HG02798 (cell line): Measurements from ENCODE around the gene APBA2.

ENCODE experiments used
- ATAC-seq: cut with Tn5 transposase; IDR thresholded peaks from one replicate; pipeline ENCODE4 v1.9.1; 2021; ENCODE audit warnings: mild to moderate bottlenecking; ENCODE audit not compliant: unreplicated experiment, poor library complexity

APBA2 gene

DNA sequence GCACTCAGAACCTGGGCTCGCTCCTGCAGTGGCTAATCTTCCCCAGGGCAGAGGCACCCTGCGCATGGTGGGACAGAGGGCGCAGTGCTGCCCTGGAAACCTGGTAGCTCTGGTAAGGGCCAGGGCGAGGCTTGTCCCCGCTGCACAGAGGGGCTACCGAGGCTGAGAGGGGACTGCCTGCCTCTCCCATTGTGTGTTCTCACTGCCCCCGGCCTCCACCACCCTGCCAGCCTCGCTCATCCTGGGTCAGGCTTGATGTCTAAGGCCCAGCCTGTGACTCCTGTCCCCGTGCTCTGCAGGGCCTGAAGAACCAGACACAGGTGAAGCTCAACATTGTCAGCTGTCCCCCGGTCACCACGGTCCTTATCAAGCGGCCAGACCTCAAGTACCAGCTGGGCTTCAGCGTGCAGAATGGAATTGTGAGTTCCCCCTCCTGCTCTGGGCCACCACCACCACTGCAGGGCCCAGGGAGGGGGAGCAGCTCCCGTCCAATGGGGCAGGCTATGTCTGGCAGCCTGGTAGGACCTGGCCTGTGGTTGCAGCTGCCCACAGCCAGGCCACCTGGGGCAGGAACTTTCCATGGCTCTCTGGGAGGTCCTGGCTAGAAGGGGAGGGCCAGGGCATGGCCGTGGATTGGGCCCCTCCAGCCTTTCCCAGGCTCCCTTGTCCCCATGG lies 222.3 kb downstream of the APBA2 start:
- no peak for ATAC-seq

DNA sequence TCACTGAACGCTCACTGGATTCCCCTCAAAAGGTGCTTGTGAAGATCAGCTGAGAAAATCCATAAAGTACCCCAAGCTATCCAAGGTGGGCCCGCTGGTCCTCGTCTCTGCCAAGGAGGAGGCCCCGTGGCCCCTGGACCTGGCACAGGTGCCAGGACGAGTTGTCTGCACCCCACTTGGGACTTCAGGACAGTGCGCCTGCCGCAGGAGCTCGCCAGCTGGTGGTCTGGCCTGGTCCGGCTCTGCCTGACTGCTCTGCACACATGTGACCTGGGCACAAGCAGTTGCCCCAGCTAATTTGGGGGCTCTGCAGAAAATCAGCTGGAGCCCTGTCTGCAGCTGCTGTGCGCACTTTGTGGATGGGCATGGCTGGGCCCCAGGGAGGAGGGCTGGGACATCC lies 224.0 kb downstream of the APBA2 start:
- no peak for ATAC-seq

DNA sequence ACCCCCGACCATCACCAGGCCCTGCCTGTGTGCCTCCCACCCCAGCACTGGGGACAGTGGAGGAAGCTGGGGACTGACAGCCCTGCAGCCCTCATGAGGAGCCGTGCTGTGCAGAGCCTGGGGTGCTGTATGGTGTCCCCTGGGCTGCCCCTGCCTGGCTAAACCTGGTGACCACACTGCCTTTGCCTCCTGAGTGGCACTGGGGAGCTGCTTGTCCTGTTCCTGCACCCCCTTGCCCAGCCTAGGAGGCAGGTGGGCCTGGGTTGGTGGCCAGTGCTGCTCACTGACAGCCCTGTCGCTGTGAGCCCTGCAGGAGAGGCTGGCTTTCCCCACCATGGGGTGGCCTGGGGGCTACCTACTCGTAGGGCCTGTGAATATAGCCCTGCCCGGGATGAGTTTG lies 224.4 kb downstream of the APBA2 start:
- ATAC-seq = no peak

DNA sequence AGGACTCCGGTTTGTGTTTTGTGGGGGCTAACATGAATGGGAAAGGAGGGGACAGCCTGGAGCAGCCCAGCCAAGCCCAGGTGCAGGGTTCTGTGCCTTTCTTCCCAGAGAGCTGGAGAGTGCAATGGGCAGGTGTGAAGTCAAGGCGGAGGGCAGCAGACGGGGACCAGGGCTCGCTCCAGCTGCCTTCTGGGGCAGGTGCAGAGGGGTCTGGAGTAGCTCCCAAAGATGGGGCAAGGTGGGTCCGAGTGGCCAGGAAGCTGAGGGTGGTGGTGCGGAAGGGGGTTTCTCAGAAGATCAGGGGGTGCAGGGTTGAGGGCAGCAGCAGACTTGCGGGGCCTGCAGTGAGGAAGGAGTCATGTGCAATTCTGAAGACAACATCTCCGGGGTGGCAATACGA lies 225.0 kb downstream of the APBA2 start:
- no peak for ATAC-seq

DNA sequence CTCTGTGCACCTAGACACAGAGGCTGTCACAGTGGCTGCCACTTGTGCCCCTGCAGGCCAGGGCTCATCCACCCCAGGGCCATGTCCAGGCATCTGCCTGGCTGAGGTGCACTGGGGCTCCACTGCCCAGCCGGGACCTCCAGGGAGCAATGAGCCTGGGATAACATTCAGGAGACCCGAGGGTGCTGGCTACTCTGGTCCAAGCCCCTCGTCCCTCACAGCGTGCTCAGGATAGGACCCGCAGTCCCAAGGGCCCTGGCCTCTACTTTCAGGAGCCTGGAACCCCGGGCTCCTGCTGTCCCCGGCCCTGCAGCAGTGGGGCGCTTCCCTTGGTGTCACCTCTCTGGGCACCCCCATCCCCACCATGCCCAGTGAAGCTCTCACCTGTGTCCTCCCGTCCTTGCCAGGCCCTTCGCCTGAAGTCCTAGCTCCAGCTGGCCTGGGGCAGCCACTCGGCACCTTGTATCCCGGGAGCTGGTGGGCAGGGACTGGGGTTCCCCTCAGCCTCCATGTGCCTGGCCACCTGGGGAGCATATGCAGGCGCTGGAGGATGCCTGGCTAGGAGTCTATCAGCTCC lies 226.0 kb downstream of the APBA2 start:
- ATAC-seq = no peak

DNA sequence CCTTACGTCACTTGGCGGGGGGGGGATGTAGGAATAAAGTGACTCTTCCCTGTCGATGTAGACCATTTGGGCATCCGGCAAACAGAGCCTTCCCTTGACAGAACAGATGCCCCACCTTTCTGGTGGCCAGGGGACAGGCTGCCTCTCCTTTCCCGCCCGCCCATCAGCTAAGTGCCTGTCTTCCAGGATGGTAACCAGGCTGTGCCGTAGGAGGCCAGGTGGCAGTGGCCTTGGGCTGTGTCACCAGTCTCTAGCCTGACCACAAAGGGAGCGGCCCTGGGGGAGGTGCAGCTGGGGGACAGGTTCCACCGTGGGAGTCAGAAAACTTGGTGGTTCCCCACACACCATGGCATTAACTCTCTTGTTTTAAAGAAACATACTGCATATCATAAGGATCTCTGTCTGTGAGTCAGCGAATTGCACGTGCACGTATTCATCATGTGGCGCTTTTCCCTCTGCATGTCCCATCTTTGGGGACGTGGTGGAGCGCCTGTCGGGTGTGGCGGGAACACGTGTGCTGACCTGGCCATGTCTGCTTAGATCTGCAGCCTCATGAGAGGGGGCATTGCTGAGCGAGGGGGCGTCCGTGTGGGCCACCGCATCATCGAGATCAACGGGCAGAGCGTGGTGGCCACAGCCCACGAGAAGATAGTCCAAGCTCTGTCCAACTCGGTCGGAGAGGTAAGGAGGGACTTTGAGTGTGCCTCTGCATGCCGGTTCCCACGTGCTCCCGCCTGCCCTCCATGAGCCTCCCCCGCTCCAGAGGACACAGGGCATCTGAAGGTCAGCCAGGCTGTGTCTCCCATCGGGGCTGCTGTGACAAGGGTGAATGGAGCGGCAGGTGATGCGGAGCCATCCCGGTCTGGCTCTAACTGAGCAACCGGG lies 227.8 kb downstream of the APBA2 start:
- no peak for ATAC-seq

DNA sequence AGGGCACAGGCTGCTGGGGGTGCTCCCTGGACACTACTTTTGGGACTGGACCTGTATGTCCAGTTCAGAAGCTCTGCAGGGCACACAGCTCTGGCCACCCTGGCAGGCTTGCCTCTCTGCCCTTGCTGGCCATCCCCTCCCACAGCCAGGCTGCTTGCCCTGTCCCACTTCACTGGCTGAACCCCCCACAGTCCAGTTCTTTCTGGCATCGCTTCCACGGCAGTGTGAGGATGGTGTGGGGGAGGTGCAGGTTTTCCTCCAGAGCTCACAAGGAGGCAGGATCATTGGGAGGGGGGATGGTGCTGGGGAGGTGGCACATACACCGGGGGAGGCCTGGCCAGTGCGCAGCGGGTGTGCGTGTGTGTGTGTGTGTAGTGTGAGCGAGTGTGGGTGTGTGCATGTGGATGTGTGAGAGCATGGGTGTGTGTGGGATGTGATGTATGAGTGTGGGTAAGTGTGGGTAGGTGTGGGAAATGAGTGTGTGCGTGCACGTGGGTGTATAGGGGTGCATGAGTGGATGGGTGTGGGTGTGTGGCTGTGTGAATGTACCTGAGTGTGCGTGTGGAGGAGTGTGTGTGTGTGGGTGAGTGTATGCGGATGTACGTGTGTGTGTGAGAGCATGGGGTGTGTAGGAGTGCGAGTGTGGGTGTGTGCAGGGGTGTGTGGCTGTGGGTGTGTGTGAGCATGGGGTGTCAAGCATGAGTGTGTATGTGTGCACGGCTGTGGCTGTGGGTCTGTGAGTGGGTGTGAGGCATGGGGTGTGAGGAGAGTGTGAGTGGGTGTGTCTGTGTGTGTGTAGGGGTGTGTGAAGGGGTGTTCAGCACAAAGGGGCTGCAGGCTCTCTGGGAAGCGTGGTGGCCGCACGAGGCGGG lies 228.7 kb downstream of the APBA2 start:
- ATAC-seq = no peak

DNA sequence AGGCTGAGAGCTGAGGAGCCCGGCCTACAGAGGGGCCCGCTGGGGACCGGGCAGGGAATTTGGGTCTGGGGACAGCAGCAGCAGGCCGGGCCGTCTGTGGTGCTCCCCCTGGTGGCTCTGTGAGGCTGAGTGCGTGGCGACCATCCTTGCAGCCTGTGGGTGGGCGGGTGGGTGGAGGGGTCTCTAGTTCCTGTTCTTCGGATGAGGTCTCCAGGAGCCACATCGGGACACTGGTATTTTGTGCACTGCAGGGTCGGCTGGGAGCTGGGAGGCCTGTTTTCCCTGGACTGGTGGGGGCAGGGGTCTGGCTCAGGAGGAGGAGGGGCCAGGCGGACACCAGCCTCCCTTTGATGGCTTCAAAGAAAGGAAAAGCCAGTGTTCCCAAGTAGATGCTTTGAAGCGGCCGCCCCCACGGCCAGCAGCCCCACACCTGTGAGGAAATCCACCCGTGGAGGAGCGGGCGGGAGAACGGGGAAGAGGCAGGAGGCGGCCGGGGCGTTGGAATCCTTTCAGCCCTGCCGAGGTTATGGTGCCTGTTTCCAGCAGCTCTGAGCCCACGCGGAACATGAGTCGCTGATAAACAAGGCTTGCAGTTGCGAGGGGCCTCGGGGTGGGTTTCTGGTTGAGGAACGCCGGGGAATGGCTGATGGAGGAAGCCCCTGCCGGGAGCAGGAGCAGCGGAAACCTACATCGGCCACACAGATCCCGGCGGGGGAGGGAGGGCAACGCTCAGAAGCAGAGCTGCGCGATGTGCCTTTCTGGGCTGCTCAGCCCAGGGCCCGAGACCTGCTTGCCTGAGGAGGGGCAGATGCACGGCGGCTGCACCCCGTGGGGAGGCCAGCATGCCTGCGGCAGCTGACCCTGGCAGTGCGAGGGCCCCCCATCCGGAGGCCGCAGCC lies 229.6 kb downstream of the APBA2 start:
- ATAC-seq = no peak

DNA sequence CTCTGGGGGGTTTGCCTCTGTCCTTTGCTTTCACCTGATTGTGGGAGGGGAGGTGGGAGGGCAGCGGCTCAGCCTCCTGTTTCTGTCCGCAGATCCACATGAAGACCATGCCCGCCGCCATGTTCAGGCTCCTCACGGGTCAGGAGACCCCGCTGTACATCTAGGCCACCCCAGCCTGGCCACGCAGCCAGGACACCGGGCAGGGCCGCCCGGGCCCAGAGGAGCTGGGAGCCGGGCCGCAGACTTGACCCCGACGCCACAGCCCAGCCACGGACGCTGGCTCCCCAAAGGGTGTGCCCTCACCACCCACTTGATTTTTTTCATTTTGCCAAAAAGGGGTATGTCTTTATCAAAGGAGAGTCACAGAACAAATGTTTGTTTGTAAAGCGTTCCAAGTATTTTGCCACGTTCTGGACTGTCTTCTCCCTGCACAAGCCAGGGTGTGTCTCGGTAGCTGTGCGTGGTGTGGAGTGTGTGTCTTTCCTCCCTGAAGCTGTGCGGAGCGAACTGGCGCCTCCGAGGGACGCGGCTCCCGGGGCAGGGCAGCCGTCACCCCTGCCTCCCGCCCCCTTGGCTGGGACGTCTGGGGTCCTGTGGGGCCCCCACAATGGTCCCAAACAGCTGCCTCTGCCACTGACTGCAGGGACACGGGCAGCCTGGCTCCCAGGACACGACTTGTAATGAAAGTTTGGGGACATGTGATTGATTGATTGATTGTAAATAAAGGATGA lies 231.4 kb downstream of the APBA2 start:
- no peak for ATAC-seq

DNA sequence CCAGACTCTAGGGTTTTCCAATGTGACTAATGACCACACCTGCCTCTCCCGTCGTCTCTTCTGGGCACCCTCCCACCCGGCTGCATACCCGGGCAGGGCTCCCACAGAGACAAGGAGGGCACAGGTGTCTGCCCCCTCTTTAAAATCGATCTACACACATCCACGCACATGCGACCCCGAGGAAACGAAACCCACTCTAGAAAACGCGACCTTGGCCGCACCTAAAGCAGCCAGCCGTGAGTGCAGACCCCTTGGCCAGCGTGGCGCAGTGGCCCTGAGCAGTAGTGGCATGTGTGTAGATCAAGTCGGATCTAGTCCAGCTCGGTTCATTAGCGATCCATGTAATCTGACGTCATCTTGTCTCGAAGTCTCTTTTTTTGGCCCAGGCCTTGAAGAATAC lies 232.0 kb downstream of the APBA2 start:
- no peak for ATAC-seq

DNA sequence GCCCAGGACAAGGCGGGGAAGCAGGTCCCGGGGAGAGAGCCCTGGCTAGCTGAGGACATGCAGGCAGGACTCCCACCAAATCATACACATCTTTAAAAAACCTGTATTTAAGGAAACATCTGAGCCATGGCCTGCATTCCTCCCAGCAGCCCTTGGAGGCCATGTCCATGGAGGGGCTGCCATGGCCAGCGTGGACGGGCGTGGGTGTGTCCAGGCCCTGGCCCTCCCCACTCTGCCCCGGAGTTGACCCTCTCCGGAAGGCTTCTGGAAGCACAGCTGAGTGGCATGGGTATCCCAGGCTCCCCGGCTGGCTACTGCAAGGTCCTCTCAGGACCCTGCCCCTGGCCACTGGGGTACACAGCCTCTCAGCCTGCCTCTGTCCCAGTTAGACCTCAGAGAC lies 234.1 kb downstream of the APBA2 start:
- ATAC-seq = no peak

DNA sequence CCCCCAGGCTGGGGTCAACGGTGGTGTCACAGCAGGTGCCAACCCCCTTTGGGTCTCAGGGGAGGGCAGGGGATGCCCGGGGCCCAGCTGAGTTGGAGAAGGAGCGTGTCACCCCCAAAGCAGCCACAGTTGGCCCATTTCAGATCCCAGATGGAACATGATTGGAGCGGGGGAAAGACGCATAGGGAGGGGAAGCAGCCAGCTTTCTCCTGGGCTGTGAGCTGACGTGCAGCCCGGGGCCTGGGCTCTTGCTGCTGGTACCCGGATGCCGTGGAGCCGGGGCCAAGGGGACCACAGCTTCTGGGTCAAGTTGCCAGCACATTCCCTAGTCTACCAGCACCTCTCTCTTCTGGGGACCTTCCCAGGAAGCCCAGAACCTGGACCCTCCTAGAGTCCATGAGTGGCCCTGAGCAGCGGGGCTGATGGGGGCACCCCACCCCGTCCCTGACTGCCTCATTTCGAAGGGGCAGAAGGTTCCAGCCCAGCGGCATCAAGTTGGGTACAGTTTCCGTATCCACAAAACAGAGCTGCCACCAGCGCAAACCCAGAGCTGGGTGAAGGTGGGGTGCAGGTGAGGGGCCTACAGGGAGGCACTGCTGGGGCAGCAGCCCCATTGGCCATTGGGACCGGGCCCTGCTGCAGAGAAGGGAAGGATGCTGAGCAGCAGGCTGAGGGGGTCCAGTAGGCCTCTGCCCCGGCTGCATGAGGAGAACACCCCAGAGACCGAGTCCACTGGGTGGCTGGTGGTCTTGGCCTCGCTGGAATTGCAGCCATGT lies 235.0 kb downstream of the APBA2 start:
- no peak for ATAC-seq

DNA sequence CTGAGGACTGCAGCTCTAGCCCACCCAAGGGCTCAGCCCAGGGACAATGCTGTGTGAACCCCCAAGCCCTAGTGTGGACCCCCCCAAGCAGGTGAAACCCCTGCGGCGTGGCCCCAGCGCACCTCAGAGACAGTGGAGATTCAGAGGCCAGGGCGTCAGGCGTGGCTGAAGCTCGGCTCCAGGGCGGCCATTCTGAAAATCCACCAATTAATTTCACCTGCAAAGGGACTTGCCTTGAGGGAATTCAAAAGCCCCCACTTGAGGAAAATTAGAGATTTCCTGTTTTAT lies 235.5 kb downstream of the APBA2 start:
- ATAC-seq = no peak

DNA sequence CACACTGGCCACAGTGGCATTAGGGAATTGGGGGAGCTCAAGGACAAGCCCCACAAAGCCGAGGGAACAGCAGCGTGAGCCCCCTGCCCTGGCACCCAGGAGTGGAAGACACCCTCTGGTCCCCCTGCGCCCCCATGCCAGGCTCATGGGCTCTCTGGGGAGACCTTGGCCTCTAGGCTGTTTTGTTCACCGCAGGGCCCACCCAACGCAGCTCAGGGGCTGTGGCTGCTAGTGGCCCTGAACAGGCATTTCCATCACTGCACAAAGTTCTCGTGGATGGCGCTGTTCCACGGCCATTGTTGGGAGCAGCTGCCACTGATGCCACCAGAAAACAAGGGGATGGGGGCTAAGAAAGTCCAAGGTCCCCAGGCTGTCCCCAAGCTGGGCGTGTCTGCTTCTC lies 236.1 kb downstream of the APBA2 start:
- ATAC-seq = no peak

DNA sequence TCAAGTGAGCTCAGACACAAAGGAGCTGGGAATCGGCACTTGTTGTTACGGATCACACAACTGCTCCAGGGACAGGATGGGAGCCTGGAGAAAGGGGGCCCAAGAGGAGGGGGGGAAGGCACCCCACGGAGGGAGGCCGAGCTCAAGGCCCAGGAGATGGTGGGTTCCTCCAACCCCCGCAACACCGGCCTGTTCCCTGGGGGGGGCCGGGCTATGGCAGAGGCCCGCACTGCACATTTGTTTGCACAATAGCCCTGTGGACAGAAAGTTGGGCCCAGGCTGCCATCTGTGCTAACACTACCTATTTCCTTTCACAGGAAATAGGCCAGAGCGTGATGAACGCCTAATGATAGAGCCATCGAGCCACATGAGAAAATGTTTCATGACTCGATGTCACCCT lies 236.7 kb downstream of the APBA2 start:
- ATAC-seq = no peak

DNA sequence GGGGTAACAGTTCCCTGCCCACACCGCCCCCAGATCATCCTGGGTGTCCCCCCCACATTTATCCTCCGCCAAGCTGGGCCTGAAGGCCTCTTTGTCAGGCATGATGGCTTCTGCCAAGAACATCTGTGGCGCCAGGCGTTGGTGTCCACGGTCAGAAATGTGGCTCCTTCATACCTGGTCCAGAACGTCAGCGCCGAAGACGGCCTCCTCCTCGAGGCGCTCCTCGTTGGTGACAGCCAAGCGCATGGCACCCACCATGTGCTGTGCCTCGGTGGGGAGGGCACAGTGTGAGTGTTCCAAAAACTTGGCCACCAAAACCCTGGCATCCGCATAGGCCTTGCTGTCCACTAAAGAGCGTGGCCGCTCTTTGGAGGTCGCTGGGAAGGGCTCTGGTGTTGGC lies 237.4 kb downstream of the APBA2 start:
- ATAC-seq = no peak

DNA sequence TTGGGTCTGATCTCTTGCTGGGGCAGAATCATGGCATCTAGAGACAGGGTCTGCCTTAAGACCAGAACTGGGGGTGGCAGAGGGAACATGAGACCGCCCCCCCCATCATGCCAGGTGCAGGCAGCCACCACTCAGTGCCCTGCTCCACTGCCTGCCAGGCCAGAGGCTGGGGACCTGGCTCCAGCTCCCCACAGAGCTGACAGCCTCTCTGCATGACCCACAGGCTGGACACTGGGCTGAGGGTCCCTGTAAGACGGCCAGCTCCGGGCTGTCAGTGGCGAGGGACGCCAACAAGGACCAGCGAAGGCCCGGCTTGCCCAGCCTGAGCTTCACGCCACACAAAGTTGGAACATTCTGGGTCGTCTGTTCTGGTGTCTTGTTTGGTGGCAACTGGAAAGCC lies 238.2 kb downstream of the APBA2 start:
- no peak for ATAC-seq

DNA sequence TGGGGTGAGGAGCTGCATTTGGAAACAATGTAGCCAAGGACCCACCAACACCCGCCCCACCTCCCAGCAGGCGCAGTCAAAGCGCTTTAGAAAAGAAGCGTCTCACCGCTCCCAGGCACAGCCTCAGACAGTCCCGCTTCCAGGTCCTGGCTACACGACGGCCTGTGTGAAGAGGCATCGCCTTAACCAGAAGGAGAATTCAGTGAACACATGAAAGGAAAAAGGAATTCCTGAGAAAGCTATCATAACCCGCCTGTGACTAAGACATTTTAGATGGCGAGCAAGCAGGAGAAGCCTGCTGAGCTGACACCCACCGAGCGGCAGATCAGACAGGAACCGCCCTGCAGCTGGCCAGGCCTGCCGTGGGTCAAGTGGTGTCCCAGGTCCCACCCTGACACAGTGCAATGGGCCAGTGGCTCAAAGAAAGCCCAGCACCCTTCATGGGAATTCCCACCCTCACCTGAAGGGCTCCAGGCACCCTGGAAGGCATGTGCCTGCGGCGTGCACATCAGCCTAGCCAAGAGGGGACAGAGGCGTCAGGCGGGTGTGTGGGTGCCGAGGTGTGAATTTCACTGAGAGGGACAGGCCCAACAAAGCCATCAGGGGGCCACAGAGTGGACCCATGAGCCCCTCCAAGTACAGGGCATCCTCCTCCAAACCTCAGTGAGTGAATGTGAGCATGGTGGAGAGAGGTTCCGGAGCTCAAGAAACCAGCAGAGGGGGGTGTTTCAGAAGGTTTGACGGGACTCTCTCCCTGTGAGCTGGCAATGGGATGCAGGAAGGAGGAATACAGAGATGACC lies 239.0 kb downstream of the APBA2 start:
- ATAC-seq = no peak
